HepG2 (cell line): ENCODE results near the gene CD164L2. TPM values are rescaled to one million over a fixed set of nuclear protein-coding genes. Genes with fewer than 3 reads are reported as not detected.

Source experiments
- ATAC-seq: fragments of 200-7000 bp; cut with Tn5 transposase; 3 replicates; pipeline ENCODE4 v1.9.1; 2020; ENCODE audit warnings: mild to moderate bottlenecking, moderate library complexity
- BruUV-seq: library from RNA; stranded (reverse); fragments of 400-500 nt; replicated peaks from 2 replicates; lab custom pipeline; 2021; lab: Mats Ljungman, UMichigan
- CTCF ChIA-PET: fragments of 300-600 bp; formaldehyde crosslinking; extraction: SDS; loops from one replicate; lab custom pipeline; 2021; ENCODE audit warnings: low total read pairs, inconsistent platforms, low intra/inter-chr PET ratio; lab: Yijun Ruan, JAX
- POLR2A ChIA-PET: fragments of 350-600 bp; sonication (Branson Sonifier 250); formaldehyde crosslinking; loops from one replicate; lab custom pipeline; 2020; ENCODE audit warnings: antibody characterized with exemption, inconsistent platforms; lab: Yijun Ruan, JAX
- DNase-seq: peaks from one replicate; pipeline ENCODE4 v3.0.0-alpha.2; 2015; ENCODE audit warnings: low spot score
- FAIRE-seq: peaks from 3 replicates; lab custom pipeline; 2011; peaks lifted over from hg19 to GRCh38; lab: Jason Lieb, UNC
- H2AFZ ChIP-seq: one replicate; pipeline ENCODE4 v1.6.1; 2011; ENCODE audit warnings: low read length, inconsistent platforms
- H3K27ac ChIP-seq: fragments of 300-600 bp; 3 replicates; pipeline ENCODE4 v1.8.0; 2011; ENCODE audit warnings: mixed run types, mild to moderate bottlenecking, mixed read lengths, low read length, inconsistent platforms; ENCODE audit not compliant: insufficient read depth; ENCODE audit errors: extremely low read length
- H3K27me3 ChIP-seq, 2 experiments: fragments of 200-600 bp in 1 of 2; 2 replicates in 1 of 2; 3 replicates in 1 of 2; pipeline versions ENCODE4 v1.6.0 to v1.8.0; 2011; ENCODE audit warnings: low read length in 2 of 2, mild to moderate bottlenecking in 2 of 2, moderate library complexity in 2 of 2, inconsistent platforms in 1 of 2; ENCODE audit not compliant: insufficient read depth in 2 of 2, control insufficient read depth in 1 of 2
- H3K36me3 ChIP-seq, 2 experiments: fragments of 200-600 bp in 1 of 2; replicated peaks in 1 of 2; 2 replicates in 1 of 2; 3 replicates in 1 of 2; pipeline versions ENCODE4 v1.5.1 to v1.8.0; 2011; ENCODE audit warnings: low read length in 2 of 2, inconsistent platforms in 1 of 2; ENCODE audit not compliant: insufficient read depth in 2 of 2, control insufficient read depth in 1 of 2
- H3K4me1 ChIP-seq: 2 replicates; pipeline ENCODE4 v1.5.1; 2012; ENCODE audit warnings: low read length, inconsistent platforms; ENCODE audit not compliant: insufficient read depth
- H3K4me2 ChIP-seq: 2 replicates; pipeline ENCODE4 v1.6.0; 2011; ENCODE audit warnings: low read depth, low read length, inconsistent platforms
- H3K4me3 ChIP-seq, 3 experiments: fragments of 200-600 bp in 1 of 3; sonication (generic), shearing (Covaris generic) in 1 of 3; replicated peaks in 1 of 3; 2 replicates each; pipeline ENCODE4 v1.5.1; 2011 to 2016; ENCODE audit warnings: low read length in 3 of 3, inconsistent platforms in 2 of 3, low read depth in 2 of 3, mild to moderate bottlenecking in 2 of 3, control low read depth in 1 of 3, mixed read lengths in 1 of 3; ENCODE audit not compliant: insufficient read depth in 1 of 3
- H3K79me2 ChIP-seq: one replicate; pipeline ENCODE4 v1.6.1; 2011; ENCODE audit warnings: low read length, inconsistent platforms; ENCODE audit not compliant: insufficient read depth
- H3K9ac ChIP-seq: 2 replicates; pipeline ENCODE4 v1.6.0; 2011; ENCODE audit warnings: mild to moderate bottlenecking, low read depth, low read length, inconsistent platforms; ENCODE audit not compliant: insufficient read depth
- H3K9me3 ChIP-seq: 2 replicates; pipeline ENCODE4 v1.5.1; 2012; ENCODE audit warnings: mild to moderate bottlenecking, low read length
- H4K20me1 ChIP-seq: 2 replicates; pipeline ENCODE4 v1.6.0; 2011; ENCODE audit warnings: inconsistent platforms, mild to moderate bottlenecking, low read length, moderate library complexity; ENCODE audit not compliant: insufficient read depth
- AGO2 ChIP-seq: fragments of 200-400 bp; formaldehyde crosslinking; optimal IDR thresholded peaks from 2 replicates; pipeline ENCODE3; 2017; ENCODE audit warnings: mild to moderate bottlenecking, low read depth, low read length, moderate library complexity
- HHEX ChIP-seq: IDR thresholded peaks from 2 replicates; pipeline ENCODE4 v1.6.1; 2016; ENCODE audit warnings: control low read depth
- NCOA1 ChIP-seq: sonication (generic); formaldehyde crosslinking; IDR thresholded peaks from 2 replicates; pipeline ENCODE4 v1.9.0; 2021; ENCODE audit warnings: missing genetic modification reagents
- SMAD9 ChIP-seq: sonication (generic); formaldehyde crosslinking; IDR thresholded peaks from 2 replicates; pipeline ENCODE4 v1.5.1; 2020; ENCODE audit warnings: mild to moderate bottlenecking, missing genetic modification reagents
- TCF7 ChIP-seq: sonication (generic); IDR thresholded peaks from 2 replicates; pipeline ENCODE4 v1.6.1; 2016; ENCODE audit warnings: antibody characterized with exemption, low read depth
- TRIM22 ChIP-seq: fragments of 450-650 bp; IDR thresholded peaks from 2 replicates; pipeline ENCODE4 v1.6.1; 2017
- ZNF549 ChIP-seq: sonication (generic); formaldehyde crosslinking; IDR thresholded peaks from 2 replicates; pipeline ENCODE4 v1.5.0; 2020; ENCODE audit warnings: missing genetic modification reagents
- ZNF652 ChIP-seq: IDR thresholded peaks from 2 replicates; pipeline ENCODE4 v1.6.1; 2016; ENCODE audit warnings: low read depth, borderline replicate concordance
- ZSCAN12 ChIP-seq: sonication (generic); formaldehyde crosslinking; IDR thresholded peaks from 2 replicates; pipeline ENCODE4 v1.9.0; 2021; ENCODE audit warnings: mild to moderate bottlenecking, missing genetic modification reagents
- WGBS: methylation state at CpG from one replicate; pipeline ENCODE4 v1.1.6; 2017; ENCODE audit warnings: low lambda C conversion rate; 5-methylcytosine and 5-hydroxymethylcytosine counted together
- in situ Hi-C: cut with HindIII; loops from 2 replicates; pipeline ENCODE4 v1.10.0; 2017; ENCODE audit warnings: low pct_unique_long_range_greater_than_20kb; ENCODE audit not compliant: extremely low pct_ligation_motif_present
- intact Hi-C: fragments of 100-400 bp; cut with micrococcal nuclease; formaldehyde crosslinking; loops from one replicate; pipeline ENCODE4 v1.10.0; 2022; ENCODE audit not compliant: unreplicated experiment
- polyA plus RNA-seq, 8 experiments: library from polyadenylated mRNA; depleted of rRNA in 3 of 8; stranded (reverse) in 7 of 8; unstranded in 1 of 8; fragments of >200 nt; fragmentation: Illumina TruSeq in 4 of 8; extraction: Trizol in 4 of 8; gene quantifications; 2 replicates each; pipeline versions ENCODE4 v1.2.1 to v1.2.3, GENCODE V29; 2011 to 2016; ENCODE audit warnings: low read depth in 4 of 8, missing spikeins in 1 of 8, mixed read lengths in 1 of 8; ENCODE audit not compliant: insufficient read depth in 1 of 8
- total RNA-seq, 5 experiments: library from RNA; depleted of rRNA; stranded (reverse); fragments of >200 nt; fragmentation: Illumina TruSeq; extraction: Trizol; gene quantifications; 2 replicates each; pipeline ENCODE4 v1.2.3, GENCODE V29; 2016; ENCODE audit warnings: low read depth in 1 of 5
- TF ChIP-seq, protein P1 (sequence below): sonication (generic); formaldehyde crosslinking; IDR thresholded peaks from 2 replicates; pipeline ENCODE4 v1.4.0; 2020; ENCODE audit warnings: missing genetic modification reagents, mild to moderate bottlenecking, borderline replicate concordance

The CD164L2 gene
- total and polyA plus RNA-seq, 2 of the 13 experiments (the other 11 are each of a cell fraction or from before 2014, with no cell fraction given): not detected

DNA sequence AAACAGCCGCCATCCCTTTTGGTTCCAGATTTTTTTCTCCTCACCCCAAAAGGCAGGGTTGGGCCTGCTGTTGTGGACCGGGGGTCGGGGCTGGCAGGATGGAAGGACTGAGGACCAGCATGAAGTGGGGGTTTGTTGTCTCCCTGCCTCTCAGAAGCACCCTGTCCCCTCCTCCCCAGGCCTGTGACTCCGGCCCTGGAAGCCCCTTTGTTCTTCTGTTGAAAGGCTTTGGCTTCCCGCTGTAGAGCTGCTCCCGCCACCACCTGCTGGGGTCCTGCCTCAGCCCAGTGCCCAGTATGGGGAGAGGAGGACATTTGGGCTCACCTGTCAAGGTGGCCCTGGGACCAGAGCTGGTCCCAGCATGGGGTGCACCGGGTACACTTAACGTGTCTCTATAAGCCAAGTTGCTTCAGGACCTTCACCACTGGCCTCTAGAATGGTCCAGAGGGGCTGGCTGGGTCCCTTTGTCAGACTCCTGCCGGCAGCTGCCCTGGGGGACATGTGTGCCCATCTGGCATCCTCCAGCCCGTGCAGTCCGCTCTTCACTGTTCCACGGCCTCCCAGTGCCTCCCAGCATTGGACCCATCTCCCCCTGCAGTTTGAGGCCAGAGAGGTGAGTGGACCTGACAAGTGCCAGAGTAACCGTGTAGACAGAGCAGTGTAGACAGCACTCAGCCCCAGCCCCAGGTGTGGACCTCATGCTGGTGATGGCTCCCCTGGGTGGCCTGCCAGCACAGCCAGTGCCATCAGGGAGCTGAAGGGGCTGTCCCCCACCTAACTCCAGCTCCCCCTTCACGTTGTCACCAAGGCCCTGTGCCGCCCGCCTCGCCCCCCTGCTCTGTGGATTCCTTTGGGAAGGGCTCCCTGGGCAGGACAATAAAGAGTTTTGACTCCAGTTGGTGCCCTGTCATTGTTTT, 47.4 kb downstream of the CD164L2 start (continued):
- TF ChIP-seq, protein P1, sequence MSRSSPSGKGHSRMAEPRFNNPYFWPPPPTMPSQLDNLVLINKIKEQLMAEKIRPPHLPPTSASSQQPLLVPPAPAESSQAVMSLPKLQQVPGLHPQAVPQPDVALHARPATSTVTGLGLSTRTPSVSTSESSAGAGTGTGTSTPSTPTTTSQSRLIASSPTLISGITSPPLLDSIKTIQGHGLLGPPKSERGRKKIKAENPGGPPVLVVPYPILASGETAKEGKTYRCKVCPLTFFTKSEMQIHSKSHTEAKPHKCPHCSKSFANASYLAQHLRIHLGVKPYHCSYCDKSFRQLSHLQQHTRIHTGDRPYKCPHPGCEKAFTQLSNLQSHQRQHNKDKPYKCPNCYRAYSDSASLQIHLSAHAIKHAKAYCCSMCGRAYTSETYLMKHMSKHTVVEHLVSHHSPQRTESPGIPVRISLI (CRISPR knock-in tag): no peak
- TF ChIP-seq ZSCAN12 (CRISPR knock-in tag) (no peak), TCF7 (no peak), HHEX (no peak), SMAD9 (CRISPR knock-in tag) (no peak)

- no peak overlapping the region for H3K27ac ChIP-seq
- ATAC-seq (no peak), DNase-seq (no peak), FAIRE-seq (no peak)
- no peak overlapping the region for H3K4me3 ChIP-seq
- ChIA-PET CTCF (no interaction called here), POLR2A (no interaction called here)
- H3K9ac ChIP-seq: no peak overlapping the region
- no peak overlapping the region for H3K4me2 ChIP-seq
- peak; percentile 59 for TF ChIP-seq AGO2
- TF ChIP-seq TRIM22: no peak
- no peak for TF ChIP-seq NCOA1
- TF ChIP-seq ZNF652: no peak
- TF ChIP-seq ZNF549 (CRISPR knock-in tag): no peak
- intact Hi-C loops (no loop called here), in situ Hi-C loops (no loop called here)
- no peaks in the 10 kb centered on the region for H3K27me3 ChIP-seq
- H4K20me1 ChIP-seq: no peaks in the 10 kb centered on the region
- 98% methylated on average over 9 of the region's 17 CpGs for WGBS
- H3K36me3 ChIP-seq: peaks cover 16 to 57% of the 10 kb centered on the region in 2 experiments
- no TSS peak for BruUV-seq
- no peaks in the 10 kb centered on the region for H3K9me3 ChIP-seq
- no peak overlapping the region for H2AFZ ChIP-seq
- H3K4me1 ChIP-seq: no peaks in the 10 kb centered on the region
- H3K79me2 ChIP-seq: peaks cover 3% of the 10 kb centered on the region
Measured at GRCh38 chr1:27333717-27334279, 49.3 kb downstream of the CD164L2 start.
